ENCODE measurements around the gene ZNHIT3.

ZNHIT3 gene

DNA sequence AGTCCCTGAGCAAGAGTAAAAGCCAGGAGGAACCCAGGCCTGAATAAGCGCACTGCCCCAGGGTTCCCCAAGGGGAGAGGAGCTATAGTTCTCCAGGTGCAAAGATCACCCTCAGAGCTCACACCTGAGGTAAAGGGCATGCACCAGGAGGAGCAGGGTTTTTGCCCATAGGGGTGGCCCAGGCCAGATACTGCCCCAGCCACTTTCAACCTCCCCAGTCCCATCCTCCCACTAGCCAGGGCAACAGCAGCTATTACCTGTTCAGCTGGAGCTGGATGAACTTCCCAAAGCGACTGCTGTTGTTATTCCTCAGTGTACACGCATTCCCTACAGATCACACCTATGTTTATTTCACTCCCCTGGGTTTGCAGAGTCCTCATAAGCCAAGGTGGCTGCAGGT, 28.4 kb downstream of the ZNHIT3 start:
- DNase-seq: no peak

DNA sequence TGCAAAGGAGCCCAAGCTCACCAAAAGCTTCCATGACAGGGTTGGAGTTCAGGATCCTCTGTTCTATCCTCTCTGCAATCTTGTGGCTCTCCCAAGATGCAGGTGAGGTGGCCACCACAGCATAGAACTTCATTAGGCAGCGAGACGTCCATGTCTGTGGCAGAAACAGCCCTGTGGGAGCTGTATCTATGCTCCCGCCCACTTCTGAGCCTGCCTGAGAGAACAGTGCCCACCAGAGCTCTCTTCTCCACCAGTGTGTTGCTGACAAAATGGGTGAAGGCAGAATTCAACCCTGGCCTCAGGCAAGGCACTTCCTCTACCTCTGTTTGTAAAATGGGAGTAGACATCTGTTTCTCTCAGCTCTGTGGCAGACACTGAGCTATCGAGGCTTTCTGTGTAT, 29.4 kb downstream of the ZNHIT3 start:
- DNase-seq: no peak

DNA sequence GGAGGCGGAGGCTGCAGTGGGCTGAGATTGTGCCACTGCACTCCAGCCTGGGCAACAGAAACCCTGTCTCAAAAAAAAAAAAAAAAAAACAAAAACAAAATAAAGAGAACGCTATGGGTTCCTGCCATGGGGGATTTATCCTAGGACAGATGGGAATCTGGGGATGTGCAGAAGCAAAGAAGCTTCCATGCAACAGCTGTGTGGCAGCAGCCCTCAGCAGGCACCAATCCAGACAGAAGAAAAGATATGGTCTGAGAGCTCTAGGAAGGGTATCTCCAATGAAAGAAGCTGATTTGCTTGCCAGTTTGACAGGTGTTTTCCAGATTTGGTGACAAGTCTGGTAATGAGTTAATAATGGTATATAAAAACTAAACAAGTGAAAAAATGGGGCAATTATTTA, 36.6 kb downstream of the ZNHIT3 start:
- DNase-seq: no peak

DNA sequence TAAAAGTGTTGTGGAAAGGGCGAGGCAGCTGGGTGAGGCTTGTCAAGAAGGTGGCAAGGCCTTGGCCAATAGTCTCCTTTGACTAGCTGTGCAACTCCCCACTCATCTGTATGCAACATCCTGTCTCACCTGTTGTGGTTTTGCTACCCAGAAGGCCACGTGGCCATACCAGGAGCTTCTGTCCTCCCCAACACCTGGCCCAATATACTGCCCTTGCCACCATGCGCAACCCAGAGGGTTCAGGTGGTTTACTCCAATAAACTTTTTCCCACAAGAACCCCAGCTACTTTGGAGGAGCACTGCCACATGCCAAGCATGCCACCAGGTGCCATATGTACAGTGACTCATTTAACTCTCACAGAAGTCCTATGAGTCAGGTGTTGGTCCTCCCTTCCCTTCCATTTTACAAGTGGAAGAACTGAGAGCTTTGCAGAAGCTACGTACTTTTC, 38.0 kb downstream of the ZNHIT3 start:
- no peak for DNase-seq

- DNase-seq: no peak
These were observed 38.6 kb downstream of the ZNHIT3 start for GRCh38 chr17:36525113-36525512.

- DNase-seq: no peak
These were observed 39.4 kb downstream of the ZNHIT3 start for GRCh38 chr17:36525888-36526287.

- DNase-seq: no peak
These were observed 41.3 kb downstream of the ZNHIT3 start for GRCh38 chr17:36527621-36528250.

GRCh38 chr17:36529121-36529520, 42.6 kb downstream of the ZNHIT3 start:
- DNase-seq: no peak

- DNase-seq: no peak
These were observed 46.0 kb downstream of the ZNHIT3 start for GRCh38 chr17:36532435-36532975.

- peak in 1 of 2 experiments; percentile 20 for DNase-seq
These were observed 47.7 kb downstream of the ZNHIT3 start for GRCh38 chr17:36533935-36534839.

DNA sequence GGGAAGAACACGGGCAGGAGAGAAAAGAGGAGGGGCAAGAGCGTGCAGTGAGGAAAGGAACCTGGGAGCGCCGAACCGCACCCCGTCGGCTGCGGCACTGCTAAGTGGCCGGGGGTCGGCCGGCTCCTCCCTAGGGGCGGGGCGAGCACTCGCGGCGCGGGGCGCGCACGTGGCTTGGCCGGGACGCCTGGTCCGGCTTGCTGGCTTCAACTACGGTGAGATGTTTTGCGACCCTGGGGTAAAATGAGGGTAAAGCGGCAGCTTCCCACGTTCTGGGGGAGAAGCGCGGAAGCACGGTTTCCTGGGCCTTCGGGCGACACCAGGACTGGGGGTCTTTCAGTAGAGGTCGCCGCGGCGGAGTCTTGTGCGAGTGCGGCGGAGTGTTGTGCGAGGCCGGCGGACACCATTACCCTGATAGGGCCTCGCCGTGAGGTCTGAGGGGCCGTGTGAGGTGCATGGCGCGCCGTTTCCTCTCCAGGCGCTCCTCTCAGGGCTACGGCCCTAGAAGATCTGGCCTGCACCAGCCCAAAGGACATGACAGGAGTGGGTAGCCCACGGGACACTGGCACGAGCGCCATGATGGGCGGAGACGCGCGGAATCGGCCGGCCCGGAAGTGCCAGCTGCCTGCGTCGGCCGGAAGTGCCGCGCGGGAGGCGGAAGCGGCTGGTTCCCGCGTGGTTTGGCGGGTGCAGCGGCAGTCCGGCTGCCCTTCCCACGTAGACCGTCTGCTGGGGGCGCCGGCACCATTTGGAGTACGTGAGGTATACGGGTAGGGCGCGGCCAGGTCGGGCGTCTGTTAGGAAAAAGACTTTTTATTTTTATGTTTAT, 48.6 kb downstream of the ZNHIT3 start, which contains the start of the genes MYO19 and PIGW:
MYO19 (minus strand) TSS at position 29 of the 829 bp plus-strand sequence. CDS start 2,330 bp downstream, outside the sequence.
PIGW (plus strand) TSS at position 148 of the 829 bp plus-strand sequence. CDS start 2,115 bp downstream, outside the sequence.
- DNase-seq: peak in 1 of 2 experiments; percentile 32

- no peak for DNase-seq
These were observed 49.2 kb downstream of the ZNHIT3 start for GRCh38 chr17:36535669-36536081.

- DNase-seq: no peak
These were observed 54.2 kb downstream of the ZNHIT3 start for GRCh38 chr17:36540696-36541095.

DNA sequence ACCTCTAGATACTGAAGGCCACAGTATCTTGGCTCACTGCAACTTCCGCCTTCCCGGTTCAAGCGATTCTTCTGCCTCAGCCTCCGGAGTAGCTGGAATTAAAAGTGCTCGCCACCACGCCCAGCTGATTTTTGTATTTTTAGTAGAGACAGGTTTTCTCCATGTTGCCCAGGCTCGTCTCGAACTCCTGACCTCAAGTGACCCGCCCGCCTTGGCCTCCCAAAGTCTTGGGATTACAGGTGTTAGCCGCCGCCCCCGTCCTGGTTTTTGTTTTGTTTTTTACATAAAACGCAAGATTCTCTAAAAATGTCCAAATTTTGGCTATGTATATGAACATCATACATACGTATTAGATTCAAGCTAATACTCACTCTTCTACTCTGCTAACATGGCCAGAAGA, 56.3 kb downstream of the ZNHIT3 start:
- no peak for DNase-seq

DNA sequence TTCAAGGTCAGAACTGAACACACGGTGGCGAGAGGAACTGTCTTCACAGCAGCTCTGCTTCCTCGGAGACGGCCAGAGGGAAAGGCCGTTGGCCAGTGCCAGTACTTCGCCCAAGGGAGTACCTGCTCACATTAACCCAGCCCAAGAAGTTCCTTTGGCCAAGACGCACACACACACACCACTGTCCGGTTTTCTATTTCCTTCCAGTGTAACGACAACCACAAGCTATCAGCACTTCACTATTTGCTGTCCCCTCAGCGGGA, 57.5 kb downstream of the ZNHIT3 start:
- DNase-seq: no peak

DNA sequence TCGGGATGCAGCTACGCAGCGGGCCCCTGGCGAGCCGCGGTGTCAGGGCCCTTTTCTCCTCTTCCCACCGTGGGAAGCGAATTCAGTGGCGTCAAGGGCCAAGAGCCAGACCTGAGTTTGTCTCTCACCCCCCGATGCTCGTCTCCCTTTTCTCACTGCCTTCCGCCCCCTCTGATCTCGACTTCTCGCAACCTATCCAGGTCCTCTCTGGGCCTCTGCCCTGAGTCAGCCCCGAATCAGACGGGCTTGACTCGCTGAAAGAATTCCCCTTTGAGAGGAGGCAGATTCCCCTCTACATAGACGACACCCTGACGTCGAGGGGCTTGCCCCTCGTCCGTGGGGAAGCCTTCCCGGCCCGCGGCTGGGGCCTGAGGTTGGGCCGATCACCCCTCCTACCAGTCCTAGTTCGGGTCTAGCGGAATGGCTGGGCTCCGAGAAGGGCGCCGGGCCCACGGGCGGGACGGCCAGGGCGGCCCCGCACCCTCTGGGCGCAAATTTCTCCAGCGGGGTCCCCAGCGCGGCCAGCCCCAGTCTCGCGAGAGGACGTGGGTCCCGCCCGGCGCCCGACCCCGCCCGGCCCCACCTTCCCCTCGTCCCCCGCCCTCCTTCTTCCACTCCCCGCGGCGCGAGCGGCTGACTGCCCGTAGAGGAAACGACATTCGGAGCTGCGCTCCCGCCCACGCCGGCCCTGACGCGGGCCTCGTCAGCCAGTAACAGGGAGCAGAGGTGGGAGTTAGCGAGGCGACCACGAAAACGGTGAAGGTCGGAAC, 58.0 kb downstream of the ZNHIT3 start, which contains the start of gene GGNBP2:
GGNBP2 (plus strand) TSS at position 613 of the 770 bp plus-strand sequence. CDS start 806 bp downstream, outside the sequence.
- DNase-seq: peak; percentile 68 to 73

DNA sequence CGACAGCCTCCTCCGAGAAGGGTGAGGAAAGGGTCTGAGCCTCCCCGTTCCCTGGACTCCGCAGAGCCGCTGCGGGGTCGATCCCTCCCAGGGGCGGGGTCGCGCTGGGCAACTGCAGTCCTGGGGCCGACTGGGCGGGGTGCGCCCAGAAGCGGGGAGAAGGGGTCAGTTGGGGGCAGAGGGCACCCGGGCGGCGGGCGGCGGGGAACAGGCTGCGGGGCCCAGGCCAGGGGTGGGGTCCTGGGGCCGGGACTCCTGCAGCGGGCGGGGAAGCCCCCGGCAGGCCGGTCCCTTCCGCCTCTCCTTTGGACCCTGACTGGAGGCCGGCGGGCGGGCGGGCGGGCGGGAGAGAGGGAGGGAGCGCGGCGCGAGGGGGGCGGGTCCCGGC, 58.6 kb downstream of the ZNHIT3 start:
- DNase-seq: no peak
